ENCODE data around the gene TMED9.

DNA sequence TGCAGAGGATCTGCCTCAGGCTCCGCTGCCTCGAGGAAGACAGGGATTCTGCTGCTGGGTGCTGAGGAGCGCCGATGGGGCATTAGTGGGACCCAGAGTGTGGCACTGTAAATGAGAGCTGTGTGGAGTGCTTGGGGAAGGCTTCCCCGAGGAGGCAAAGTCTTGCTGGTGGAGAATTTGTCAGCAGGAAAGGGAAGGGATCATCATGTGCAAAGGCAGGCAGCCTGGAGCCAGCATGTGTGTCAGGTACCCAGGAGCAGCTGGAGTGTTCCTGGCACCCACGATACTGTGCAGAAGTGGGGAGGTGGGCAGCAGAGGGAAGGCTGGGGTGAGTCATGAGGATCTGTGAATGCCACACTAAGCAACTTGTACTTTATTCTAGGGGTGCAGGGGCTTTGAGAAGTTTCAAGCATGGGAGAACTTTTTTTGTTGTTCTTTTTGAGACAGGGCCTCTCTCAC is 20.2 kb downstream of the TMED9 start:
- TF ChIP-seq, protein P1, sequence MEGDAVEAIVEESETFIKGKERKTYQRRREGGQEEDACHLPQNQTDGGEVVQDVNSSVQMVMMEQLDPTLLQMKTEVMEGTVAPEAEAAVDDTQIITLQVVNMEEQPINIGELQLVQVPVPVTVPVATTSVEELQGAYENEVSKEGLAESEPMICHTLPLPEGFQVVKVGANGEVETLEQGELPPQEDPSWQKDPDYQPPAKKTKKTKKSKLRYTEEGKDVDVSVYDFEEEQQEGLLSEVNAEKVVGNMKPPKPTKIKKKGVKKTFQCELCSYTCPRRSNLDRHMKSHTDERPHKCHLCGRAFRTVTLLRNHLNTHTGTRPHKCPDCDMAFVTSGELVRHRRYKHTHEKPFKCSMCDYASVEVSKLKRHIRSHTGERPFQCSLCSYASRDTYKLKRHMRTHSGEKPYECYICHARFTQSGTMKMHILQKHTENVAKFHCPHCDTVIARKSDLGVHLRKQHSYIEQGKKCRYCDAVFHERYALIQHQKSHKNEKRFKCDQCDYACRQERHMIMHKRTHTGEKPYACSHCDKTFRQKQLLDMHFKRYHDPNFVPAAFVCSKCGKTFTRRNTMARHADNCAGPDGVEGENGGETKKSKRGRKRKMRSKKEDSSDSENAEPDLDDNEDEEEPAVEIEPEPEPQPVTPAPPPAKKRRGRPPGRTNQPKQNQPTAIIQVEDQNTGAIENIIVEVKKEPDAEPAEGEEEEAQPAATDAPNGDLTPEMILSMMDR (IDR thresholded peaks at IDR 0.05) = no peak
- no peak for TF ChIP-seq POLR2A (IDR thresholded peaks at IDR 0.05)
